ENCODE results near the gene SKOR1.

GRCh38 chr15:67840749-67841512 lies 15.6 kb downstream of the SKOR1 start:
- no peak for TF ChIP-seq JUND (IDR thresholded peaks at IDR 0.05; ENCODE audit: low read length)
- TF ChIP-seq USF2 (IDR thresholded peaks at IDR 0.05; ENCODE audit: low read length): no peak
- TF ChIP-seq BCL11A (IDR thresholded peaks at IDR 0.05; ENCODE audit: low read depth in 2 of 2, low read length in 2 of 2): no peak
- TF ChIP-seq POU5F1 (IDR thresholded peaks at IDR 0.05; ENCODE audit: low read depth, low read length): no peak
- TF ChIP-seq CTCF (IDR thresholded peaks at IDR 0.05; ENCODE audit: control extremely low read depth in 1 of 3, insufficient read depth in 1 of 3, low read depth in 1 of 3, low read length in 3 of 3): no peak
- TF ChIP-seq CHD2 (IDR thresholded peaks at IDR 0.05; ENCODE audit: low read length): no peak
- no peak for TF ChIP-seq POLR2AphosphoS5 (IDR thresholded peaks at IDR 0.05; ENCODE audit: low read depth, low read length)
- TF ChIP-seq RXRA (IDR thresholded peaks at IDR 0.05; ENCODE audit: insufficient read depth, low read depth, low read length): no peak
